CD4-positive, alpha-beta T cell treated with Interleukin-21 for 1 hour (primary cell): Measurements from ENCODE around the gene CAMSAP1.

ENCODE experiments used
- DNase-seq: peaks from one replicate; pipeline ENCODE4 v3.0.0-alpha.2; 2020

CAMSAP1 gene

GRCh38 chr9:135787776-135788575 is 119.4 kb downstream of the CAMSAP1 start:
- DNase-seq, result no peak

GRCh38 chr9:135787317-135787716 is 120.0 kb downstream of the CAMSAP1 start:
- DNase-seq, result no peak

GRCh38 chr9:135786146-135786690 is 121.1 kb downstream of the CAMSAP1 start:
- DNase-seq, result no peak

- DNase-seq, result no peak
Observed at GRCh38 chr9:135785013-135785575, 122.3 kb downstream of the CAMSAP1 start.

GRCh38 chr9:135783540-135784245 is 123.7 kb downstream of the CAMSAP1 start:
- no peak for DNase-seq

- no peak for DNase-seq
Observed at GRCh38 chr9:135782946-135783345, 124.4 kb downstream of the CAMSAP1 start.

GRCh38 chr9:135780626-135781025 is 126.7 kb downstream of the CAMSAP1 start:
- DNase-seq, result no peak

- DNase-seq, result no peak
Observed at GRCh38 chr9:135780086-135780485, 127.3 kb downstream of the CAMSAP1 start.

GRCh38 chr9:135779571-135779970 is 127.8 kb downstream of the CAMSAP1 start:
- no peak for DNase-seq

GRCh38 chr9:135778421-135778820 is 128.9 kb downstream of the CAMSAP1 start:
- no peak for DNase-seq

GRCh38 chr9:135777623-135778177 is 129.6 kb downstream of the CAMSAP1 start:
- no peak for DNase-seq

- DNase-seq, result peak; percentile 37
Observed at GRCh38 chr9:135776893-135777622, 130.3 kb downstream of the CAMSAP1 start.

- DNase-seq, result no peak
Observed at GRCh38 chr9:135775911-135776310, 131.4 kb downstream of the CAMSAP1 start.

GRCh38 chr9:135774794-135775525 is 132.4 kb downstream of the CAMSAP1 start:
- no peak for DNase-seq

- no peak for DNase-seq
Observed at GRCh38 chr9:135774239-135774747, 133.1 kb downstream of the CAMSAP1 start.

GRCh38 chr9:135773530-135774238 is 133.7 kb downstream of the CAMSAP1 start:
- DNase-seq, result no peak

GRCh38 chr9:135772702-135773493 is 134.4 kb downstream of the CAMSAP1 start:
- DNase-seq, result no peak

- DNase-seq, result no peak
Observed at GRCh38 chr9:135772056-135772646, 135.2 kb downstream of the CAMSAP1 start.

- no peak for DNase-seq
Observed at GRCh38 chr9:135771401-135772051, 135.8 kb downstream of the CAMSAP1 start.
